Fibroblast of lung (primary cell): ENCODE data around the gene EZH1. TPM values are rescaled to one million over a fixed set of nuclear protein-coding genes. Genes with fewer than 3 reads are reported as not detected.

Experiments used
- DNase-seq, 2 donors: peaks; one replicate each; pipeline versions ENCODE4 v3.0.0 to v3.0.0-alpha.2; 2010; ENCODE audit warnings: low read depth in 2 of 2
- H2AFZ ChIP-seq: 2 replicates; pipeline ENCODE4 v1.5.1; 2012; ENCODE audit warnings: low read length, control low read depth, inconsistent platforms
- H3K27ac ChIP-seq: 2 replicates; pipeline ENCODE4 v1.5.1; 2011; ENCODE audit warnings: low read length, control low read depth; ENCODE audit not compliant: insufficient read depth
- H3K27me3 ChIP-seq: 2 replicates; pipeline ENCODE4 v1.5.1; 2011; ENCODE audit warnings: mild to moderate bottlenecking, low read length; ENCODE audit not compliant: control insufficient read depth, insufficient read depth
- H3K36me3 ChIP-seq: 2 replicates; pipeline ENCODE4 v1.5.1; 2011; ENCODE audit warnings: low read length; ENCODE audit not compliant: control insufficient read depth, insufficient read depth
- H3K4me1 ChIP-seq: 2 replicates; pipeline ENCODE4 v1.5.1; 2011; ENCODE audit warnings: low read length; ENCODE audit not compliant: control insufficient read depth, insufficient read depth; ENCODE audit errors: extremely low read depth
- H3K4me2 ChIP-seq: 2 replicates; pipeline ENCODE4 v1.5.1; 2011; ENCODE audit warnings: low read length, control low read depth; ENCODE audit not compliant: insufficient read depth; ENCODE audit errors: extremely low read depth
- H3K4me3 ChIP-seq, 4 experiments: fragments of 200-600 bp in 1 of 4; sonication (generic) in 1 of 4; replicated peaks in 1 of 4; 2 replicates each; pipeline ENCODE4 v1.5.1; 2011 to 2016; ENCODE audit warnings: low read length in 4 of 4, low read depth in 3 of 4, mild to moderate bottlenecking in 3 of 4, control low read depth in 2 of 4, inconsistent platforms in 1 of 4, mixed read lengths in 1 of 4; ENCODE audit not compliant: insufficient read depth in 1 of 4; ENCODE audit errors: control extremely low read depth in 1 of 4
- H3K79me2 ChIP-seq: 2 replicates; pipeline ENCODE4 v1.5.1; 2012; ENCODE audit warnings: mild to moderate bottlenecking, low read length, inconsistent platforms; ENCODE audit not compliant: control insufficient read depth, insufficient read depth
- H3K9ac ChIP-seq: 2 replicates; pipeline ENCODE4 v1.5.1; 2011; ENCODE audit warnings: mild to moderate bottlenecking, low read length, control low read depth; ENCODE audit not compliant: insufficient read depth
- H3K9me3 ChIP-seq: 2 replicates; pipeline ENCODE4 v1.5.1; 2012; ENCODE audit warnings: low read depth, low read length; ENCODE audit not compliant: control insufficient read depth, insufficient read depth
- H4K20me1 ChIP-seq: 2 replicates; pipeline ENCODE4 v1.5.1; 2011; ENCODE audit warnings: low read length; ENCODE audit not compliant: control insufficient read depth, insufficient read depth; ENCODE audit errors: extremely low read depth
- EZH2 ChIP-seq: IDR thresholded peaks from 2 replicates; pipeline ENCODE4 v1.5.1; 2012; ENCODE audit warnings: low read length, control low read depth, mild to moderate bottlenecking; ENCODE audit errors: missing control alignments
- polyA plus RNA-seq, 2 donors: library from polyadenylated mRNA; depleted of rRNA in 1 of 2; stranded (reverse) in 1 of 2; unstranded in 1 of 2; fragments of >200 nt; gene quantifications; 2 replicates each; pipeline ENCODE4 v1.2.1, GENCODE V29; 2011 to 2012; ENCODE audit warnings: missing spikeins in 1 of 2
- total RNA-seq: library from RNA; depleted of rRNA; stranded (reverse); fragments of >200 nt; gene quantifications from 2 replicates; pipeline ENCODE4 v1.2.1, GENCODE V29; 2014
- TF ChIP-seq, protein P1 (sequence below), 2 donors: IDR thresholded peaks in 1 of 2; conservative IDR thresholded peaks in 1 of 2; 1 replicate in 1 of 2; 2 replicates in 1 of 2; pipeline ENCODE4 v1.5.1; 2011 to 2012; ENCODE audit warnings: low read length in 2 of 2, control low read depth in 1 of 2, inconsistent platforms in 1 of 2, low read depth in 1 of 2, mild to moderate bottlenecking in 1 of 2

Gene EZH1
- total and polyA plus RNA-seq, 2 donors (not counting 1 experiment from before 2014, with no cell fraction given) = 28.6 to 31.9 TPM

DNA sequence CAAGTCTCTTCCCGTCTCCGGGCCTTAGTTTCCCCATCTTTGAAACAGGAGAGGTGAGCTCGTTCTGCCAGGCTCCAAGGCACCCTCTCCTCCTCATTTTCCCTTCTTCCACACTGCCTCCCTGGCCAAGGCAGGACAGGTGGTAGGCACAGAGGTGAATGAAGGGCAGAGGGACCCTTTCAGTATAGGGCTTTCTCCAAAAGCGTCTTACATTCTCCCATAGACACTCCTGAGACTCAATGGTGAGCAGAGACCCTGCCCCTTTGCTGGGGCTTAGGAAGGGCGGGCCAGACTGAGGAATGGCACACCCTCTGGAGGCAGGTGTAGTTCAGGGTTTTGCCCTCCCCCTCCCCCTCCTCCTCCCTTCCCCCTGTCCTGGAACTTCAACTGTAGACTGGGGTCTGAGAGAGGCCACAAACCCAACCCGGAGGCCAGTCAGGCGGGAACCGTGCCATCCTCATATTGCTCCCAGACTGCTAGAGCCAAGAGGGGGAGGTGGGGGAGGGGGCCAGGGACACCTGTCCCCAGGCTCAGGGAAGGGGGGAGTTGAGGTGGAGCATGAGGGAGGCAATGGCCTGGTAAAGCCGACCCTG lies 70.0 kb downstream of the EZH1 start:
- Histone ChIP-seq H3K4me3 (peak overlapping the region; percentile 66 to 94 (median 76)), H3K4me1 (peaks cover 34% of the 10 kb centered on the region), H4K20me1 (no peaks in the 10 kb centered on the region), H2AFZ (no peak overlapping the region), H3K9me3 (no peaks in the 10 kb centered on the region), H3K9ac (no peak overlapping the region), H3K4me2 (peak overlapping the region; percentile 92), H3K27ac (peak overlapping the region; percentile 34), H3K79me2 (peaks cover 24% of the 10 kb centered on the region), H3K27me3 (no peaks in the 10 kb centered on the region), H3K36me3 (peaks cover 23% of the 10 kb centered on the region)
- TF ChIP-seq, protein P1, sequence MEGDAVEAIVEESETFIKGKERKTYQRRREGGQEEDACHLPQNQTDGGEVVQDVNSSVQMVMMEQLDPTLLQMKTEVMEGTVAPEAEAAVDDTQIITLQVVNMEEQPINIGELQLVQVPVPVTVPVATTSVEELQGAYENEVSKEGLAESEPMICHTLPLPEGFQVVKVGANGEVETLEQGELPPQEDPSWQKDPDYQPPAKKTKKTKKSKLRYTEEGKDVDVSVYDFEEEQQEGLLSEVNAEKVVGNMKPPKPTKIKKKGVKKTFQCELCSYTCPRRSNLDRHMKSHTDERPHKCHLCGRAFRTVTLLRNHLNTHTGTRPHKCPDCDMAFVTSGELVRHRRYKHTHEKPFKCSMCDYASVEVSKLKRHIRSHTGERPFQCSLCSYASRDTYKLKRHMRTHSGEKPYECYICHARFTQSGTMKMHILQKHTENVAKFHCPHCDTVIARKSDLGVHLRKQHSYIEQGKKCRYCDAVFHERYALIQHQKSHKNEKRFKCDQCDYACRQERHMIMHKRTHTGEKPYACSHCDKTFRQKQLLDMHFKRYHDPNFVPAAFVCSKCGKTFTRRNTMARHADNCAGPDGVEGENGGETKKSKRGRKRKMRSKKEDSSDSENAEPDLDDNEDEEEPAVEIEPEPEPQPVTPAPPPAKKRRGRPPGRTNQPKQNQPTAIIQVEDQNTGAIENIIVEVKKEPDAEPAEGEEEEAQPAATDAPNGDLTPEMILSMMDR (conservative IDR thresholded peaks at IDR 0.05 in 1 of 2, IDR thresholded peaks at IDR 0.05 in 1 of 2; ENCODE audit: low read depth in 1 of 2, low read length in 2 of 2) = no peak
- TF ChIP-seq EZH2 = no peak
- DNase-seq = no peak

DNA sequence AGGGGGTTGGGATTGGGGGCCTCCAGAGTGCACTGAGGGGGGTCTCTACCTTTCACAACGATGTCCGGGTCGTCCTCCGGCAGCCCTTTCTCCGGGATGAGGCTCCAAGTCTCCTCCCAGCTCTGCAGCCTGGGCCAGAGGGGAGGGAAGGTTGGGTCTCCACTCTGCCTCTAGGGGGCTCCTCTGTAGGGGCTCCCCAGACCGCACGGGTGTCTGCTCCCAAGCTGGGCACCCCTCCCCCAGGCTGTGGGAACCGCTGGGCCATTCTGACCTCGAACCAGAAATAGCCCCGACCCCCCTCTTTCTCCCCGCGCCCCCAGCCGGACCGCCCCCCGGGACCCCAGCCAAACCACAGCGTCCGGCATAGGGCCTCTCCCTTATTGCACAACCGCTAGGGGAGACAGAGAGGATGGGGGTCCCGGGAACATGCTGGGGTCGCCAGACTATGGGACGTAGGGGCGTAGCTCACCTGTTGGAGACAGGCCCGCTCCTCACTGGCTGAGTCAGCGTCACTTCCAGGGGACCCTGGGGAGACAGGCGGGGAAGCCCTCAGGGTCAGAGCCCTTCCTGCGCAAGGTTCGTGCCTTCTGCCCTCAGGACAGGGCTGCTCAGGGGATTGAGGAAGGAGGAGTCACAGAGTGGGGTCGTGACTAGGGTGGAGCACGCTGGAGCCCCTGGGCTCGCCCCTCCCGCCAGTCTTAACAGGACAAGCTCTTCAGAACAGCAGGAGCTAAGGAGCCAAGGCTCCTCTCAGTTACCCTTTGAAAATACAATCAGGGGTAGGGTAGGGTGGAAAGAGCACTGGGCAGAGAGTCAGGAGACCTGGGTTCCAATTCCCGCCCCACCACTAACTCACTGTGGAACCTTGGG lies 70.7 kb downstream of the EZH1 start:
- peak overlapping the region; percentile 34 for H3K27ac ChIP-seq
- H3K27me3 ChIP-seq = no peaks in the 10 kb centered on the region
- H3K9ac ChIP-seq = no peak overlapping the region
- peaks cover 30% of the 10 kb centered on the region for H3K4me1 ChIP-seq
- DNase-seq = peak; percentile 57 to 82
- peak overlapping the region; percentile 83 for H3K4me2 ChIP-seq
- H4K20me1 ChIP-seq = no peaks in the 10 kb centered on the region
- H2AFZ ChIP-seq = no peak overlapping the region
- peaks cover 24% of the 10 kb centered on the region for H3K79me2 ChIP-seq
- TF ChIP-seq, protein P1 (conservative IDR thresholded peaks at IDR 0.05 in 1 of 2, IDR thresholded peaks at IDR 0.05 in 1 of 2; ENCODE audit: low read depth in 1 of 2, low read length in 2 of 2) = peak; percentile 52 to 65
- no peak for TF ChIP-seq EZH2
- peaks cover 26% of the 10 kb centered on the region for H3K36me3 ChIP-seq
- H3K9me3 ChIP-seq = no peaks in the 10 kb centered on the region
- H3K4me3 ChIP-seq = peak overlapping the region; percentile 3 to 94 (median 48)

DNA sequence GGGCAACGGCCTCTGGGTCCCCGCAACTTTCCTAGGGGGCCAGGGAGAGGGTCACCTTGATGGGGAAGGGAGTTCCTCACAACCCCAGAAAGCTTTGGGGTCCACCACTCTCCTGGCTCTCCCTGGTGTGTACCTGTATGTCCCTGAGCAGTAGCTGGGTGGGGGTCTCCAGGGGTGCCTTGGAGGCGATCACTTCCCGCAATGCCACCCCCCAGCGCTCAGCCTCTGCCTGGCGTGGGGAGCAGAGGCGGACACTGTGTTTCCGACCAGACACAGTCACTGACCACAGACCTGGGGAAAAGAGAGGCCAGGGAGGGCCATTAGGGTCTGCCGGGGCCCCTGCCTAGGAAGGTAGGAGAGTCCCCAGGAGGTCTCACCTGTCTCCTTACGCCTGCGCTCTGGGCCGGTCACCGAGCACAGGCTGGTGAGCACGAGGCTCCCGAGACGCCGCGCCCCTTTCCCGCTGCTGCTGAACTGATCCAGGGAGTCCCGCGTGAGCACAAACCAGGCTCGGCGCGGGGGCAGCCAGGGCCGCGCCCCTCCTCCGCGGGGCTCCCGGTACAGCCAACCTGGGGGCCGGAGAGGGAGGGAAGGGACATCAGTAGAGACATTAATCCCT lies 71.5 kb downstream of the EZH1 start:
- H3K9me3 ChIP-seq = no peaks in the 10 kb centered on the region
- no peak for TF ChIP-seq EZH2
- TF ChIP-seq, protein P1 (conservative IDR thresholded peaks at IDR 0.05 in 1 of 2, IDR thresholded peaks at IDR 0.05 in 1 of 2; ENCODE audit: low read depth in 1 of 2, low read length in 2 of 2) = no peak
- H3K4me2 ChIP-seq = peak overlapping the region; percentile 30
- H3K4me1 ChIP-seq = peaks cover 25% of the 10 kb centered on the region
- peaks cover 26% of the 10 kb centered on the region for H3K36me3 ChIP-seq
- peaks cover 24% of the 10 kb centered on the region for H3K79me2 ChIP-seq
- H3K9ac ChIP-seq = no peak overlapping the region
- H4K20me1 ChIP-seq = no peaks in the 10 kb centered on the region
- H3K4me3 ChIP-seq = peak overlapping the region in 2 of 4 experiments; percentile 19 to 94
- no peak overlapping the region for H3K27ac ChIP-seq
- no peak for DNase-seq
- no peaks in the 10 kb centered on the region for H3K27me3 ChIP-seq
- H2AFZ ChIP-seq = no peak overlapping the region
